ENCODE measurements around the gene PADI1. TPM values are rescaled to one million over a fixed set of nuclear protein-coding genes. Genes with fewer than 3 reads are reported as not detected.

The PADI1 gene
- polyA plus RNA-seq, 2 of the 4 experiments (the other 2 are of a cell fraction): 1.4 to 2.0 TPM

GRCh38 chr1:17280436-17280835 is 75.5 kb downstream of the PADI1 start:
- CTCF ChIA-PET: interaction anchor here (1.5 to 2.2 kb wide), 3 partner anchors 43 to 155 kb away, joined by 5 to 9 read pairs (median 6); no protein-coding TSS in a partner anchor
- ATAC-seq: no peak
- POLR2A ChIA-PET: no interaction called here

GRCh38 chr1:17280894-17281293 is 76.0 kb downstream of the PADI1 start:
- FAIRE-seq (no peak), DNase-seq (ENCODE audit: low read depth in 1 of 2, low spot score in 1 of 2) (no peak), ATAC-seq (no peak)
- TF ChIP-seq BCL3 (IDR thresholded peaks at IDR 0.05) (no peak), FOSB (CRISPR knock-in tag; IDR thresholded peaks at IDR 0.05) (no peak), PBX3 (IDR thresholded peaks at IDR 0.05) (no peak), HOXB5 (CRISPR knock-in tag; IDR thresholded peaks at IDR 0.05) (no peak), ESRRA (IDR thresholded peaks at IDR 0.05; ENCODE audit: borderline replicate concordance, low read length) (no peak), EHMT2 (IDR thresholded peaks at IDR 0.05; ENCODE audit: low read depth) (no peak), HDAC2 (IDR thresholded peaks at IDR 0.05) (no peak), CEBPB (IDR thresholded peaks at IDR 0.05) (no peak), NFE2L2 (conservative IDR thresholded peaks at IDR 0.05; ENCODE audit: low read length) (no peak), FOSL2 (IDR thresholded peaks at IDR 0.05) (no peak), FOSL2 (CRISPR knock-in tag; IDR thresholded peaks at IDR 0.05) (no peak), KDM1A (IDR thresholded peaks at IDR 0.05; ENCODE audit: low read depth) (no peak), CBX2 (IDR thresholded peaks at IDR 0.05; ENCODE audit: borderline replicate concordance, low read depth) (no peak), ELK1 (IDR thresholded peaks at IDR 0.05; ENCODE audit: low read depth, low read length) (no peak), JUN (IDR thresholded peaks at IDR 0.05) (no peak), EHF (CRISPR knock-in tag; IDR thresholded peaks at IDR 0.05) (no peak), ZC3H11A (IDR thresholded peaks at IDR 0.05) (no peak), CHD4 (IDR thresholded peaks at IDR 0.05; ENCODE audit: borderline replicate concordance) (no peak), CTCF (IDR thresholded peaks at IDR 0.05) (no peak)
- Histone ChIP-seq H3K27ac (peak overlapping the region in 1 of 2 experiments; percentile 86; a peak in 2 of 6 replicates), H3K9me3 (no peaks in the 10 kb centered on the region), H3K4me1 (peaks cover 22% of the 10 kb centered on the region), H3K4me2 (no peak overlapping the region), H3K4me3 (no peak overlapping the region)
- POLR2A ChIA-PET: no interaction called here
- CTCF ChIA-PET: interaction anchor here (0.9 to 2.2 kb wide), 5 partner anchors 44 to 156 kb away, joined by 3 to 9 read pairs (median 5); no protein-coding TSS in a partner anchor
- 83% methylated on average over 2 of the region's 2 CpGs for WGBS (ENCODE audit: missing lambda C conversion rate)

More at GRCh38 chr1:17280436-17280835, 75.5 kb downstream of the PADI1 start:
- DNase-seq (ENCODE audit: low read depth in 1 of 2, low spot score in 1 of 2) (no peak), FAIRE-seq (no peak)
- Histone ChIP-seq H3K27ac (peak overlapping the region in 1 of 2 experiments; percentile 86; a peak in 2 of 6 replicates), H3K9me3 (no peaks in the 10 kb centered on the region), H3K4me2 (no peak overlapping the region), H3K4me3 (no peak overlapping the region), H3K4me1 (peaks cover 27% of the 10 kb centered on the region)
- TF ChIP-seq HES2 (IDR thresholded peaks at IDR 0.05) (no peak), ESRRA (IDR thresholded peaks at IDR 0.05; ENCODE audit: borderline replicate concordance, low read length) (no peak), NFE2L2 (conservative IDR thresholded peaks at IDR 0.05; ENCODE audit: low read length) (no peak), ZNF302 (CRISPR knock-in tag; IDR thresholded peaks at IDR 0.05) (no peak)
- 88% methylated on average over 7 of the region's 7 CpGs for WGBS (ENCODE audit: missing lambda C conversion rate)
